Gastrocnemius medialis (tissue), 4 donors: ENCODE results near the gene BNC2.

ENCODE experiments used
- POLR2A ChIP-seq, 2 donors: fragments of 450-650 bp; IDR thresholded peaks; one replicate each; pipeline ENCODE4 v1.6.1; 2017; ENCODE audit warnings: antibody characterized with exemption in 2 of 2, mild to moderate bottlenecking in 2 of 2, moderate library complexity in 2 of 2
- TF ChIP-seq, protein P1 (sequence below), 5 experiments: fragments of 450-650 bp in 3 of 5; fragments of 200-600 bp in 2 of 5; sonication (generic) in 2 of 5; IDR thresholded peaks in 4 of 5; conservative IDR thresholded peaks in 1 of 5; 1 replicate in 4 of 5; 2 replicates in 1 of 5; pipeline ENCODE4 v1.5.1; 2016 to 2019; ENCODE audit warnings: antibody characterized with exemption in 5 of 5, mild to moderate bottlenecking in 3 of 5, moderate library complexity in 3 of 5

DNA sequence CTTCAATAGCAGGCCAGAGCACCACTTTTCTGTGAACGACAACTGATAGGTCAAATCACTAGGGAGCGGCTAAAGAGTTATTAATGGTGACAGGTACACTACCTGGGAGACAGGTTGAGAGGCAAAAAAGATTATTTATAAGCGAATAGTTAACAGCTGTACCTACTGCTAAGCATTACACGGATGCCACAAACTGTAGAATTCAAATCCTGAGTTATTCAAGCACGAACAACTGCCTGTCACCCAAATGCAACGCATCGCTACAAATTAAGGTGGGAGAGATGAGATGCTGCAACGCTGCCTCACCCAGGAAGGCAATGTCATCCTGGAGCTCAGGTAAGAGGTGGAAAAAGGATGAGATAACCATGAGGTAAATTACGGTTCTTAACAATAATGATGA, 342.9 kb downstream of the BNC2 start:
- TF ChIP-seq, protein P1, sequence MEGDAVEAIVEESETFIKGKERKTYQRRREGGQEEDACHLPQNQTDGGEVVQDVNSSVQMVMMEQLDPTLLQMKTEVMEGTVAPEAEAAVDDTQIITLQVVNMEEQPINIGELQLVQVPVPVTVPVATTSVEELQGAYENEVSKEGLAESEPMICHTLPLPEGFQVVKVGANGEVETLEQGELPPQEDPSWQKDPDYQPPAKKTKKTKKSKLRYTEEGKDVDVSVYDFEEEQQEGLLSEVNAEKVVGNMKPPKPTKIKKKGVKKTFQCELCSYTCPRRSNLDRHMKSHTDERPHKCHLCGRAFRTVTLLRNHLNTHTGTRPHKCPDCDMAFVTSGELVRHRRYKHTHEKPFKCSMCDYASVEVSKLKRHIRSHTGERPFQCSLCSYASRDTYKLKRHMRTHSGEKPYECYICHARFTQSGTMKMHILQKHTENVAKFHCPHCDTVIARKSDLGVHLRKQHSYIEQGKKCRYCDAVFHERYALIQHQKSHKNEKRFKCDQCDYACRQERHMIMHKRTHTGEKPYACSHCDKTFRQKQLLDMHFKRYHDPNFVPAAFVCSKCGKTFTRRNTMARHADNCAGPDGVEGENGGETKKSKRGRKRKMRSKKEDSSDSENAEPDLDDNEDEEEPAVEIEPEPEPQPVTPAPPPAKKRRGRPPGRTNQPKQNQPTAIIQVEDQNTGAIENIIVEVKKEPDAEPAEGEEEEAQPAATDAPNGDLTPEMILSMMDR (IDR thresholded peaks at IDR 0.05 in 4 of 5, conservative IDR thresholded peaks at IDR 0.05 in 1 of 5) = no peak
- TF ChIP-seq POLR2A (IDR thresholded peaks at IDR 0.05) = no peak
